Superior temporal gyrus (tissue), 1 donor: ENCODE data around the gene KCNG1.
A peak's percentile ranks its signal among the peaks of the same experiment; 100 is the strongest.
"Not testable (repeated sequence)": the region's sequence is repeated elsewhere in the genome, so short reads cannot be mapped to it uniquely, and the experiment has no call there.

Experiments
- DNase-seq: peaks from one replicate; pipeline ENCODE4 v3.0.0-alpha.2; 2016; ENCODE audit errors: extremely low spot score

Gene KCNG1, protein sequence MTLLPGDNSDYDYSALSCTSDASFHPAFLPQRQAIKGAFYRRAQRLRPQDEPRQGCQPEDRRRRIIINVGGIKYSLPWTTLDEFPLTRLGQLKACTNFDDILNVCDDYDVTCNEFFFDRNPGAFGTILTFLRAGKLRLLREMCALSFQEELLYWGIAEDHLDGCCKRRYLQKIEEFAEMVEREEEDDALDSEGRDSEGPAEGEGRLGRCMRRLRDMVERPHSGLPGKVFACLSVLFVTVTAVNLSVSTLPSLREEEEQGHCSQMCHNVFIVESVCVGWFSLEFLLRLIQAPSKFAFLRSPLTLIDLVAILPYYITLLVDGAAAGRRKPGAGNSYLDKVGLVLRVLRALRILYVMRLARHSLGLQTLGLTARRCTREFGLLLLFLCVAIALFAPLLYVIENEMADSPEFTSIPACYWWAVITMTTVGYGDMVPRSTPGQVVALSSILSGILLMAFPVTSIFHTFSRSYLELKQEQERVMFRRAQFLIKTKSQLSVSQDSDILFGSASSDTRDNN

GRCh38 chr20:51022803-51023616 is at the start of gene KCNG1:
KCNG1 (minus strand) TSS chr20:51023107; CDS start chr20:51010338, 12,769 bp downstream.
- no peak for DNase-seq

DNA sequence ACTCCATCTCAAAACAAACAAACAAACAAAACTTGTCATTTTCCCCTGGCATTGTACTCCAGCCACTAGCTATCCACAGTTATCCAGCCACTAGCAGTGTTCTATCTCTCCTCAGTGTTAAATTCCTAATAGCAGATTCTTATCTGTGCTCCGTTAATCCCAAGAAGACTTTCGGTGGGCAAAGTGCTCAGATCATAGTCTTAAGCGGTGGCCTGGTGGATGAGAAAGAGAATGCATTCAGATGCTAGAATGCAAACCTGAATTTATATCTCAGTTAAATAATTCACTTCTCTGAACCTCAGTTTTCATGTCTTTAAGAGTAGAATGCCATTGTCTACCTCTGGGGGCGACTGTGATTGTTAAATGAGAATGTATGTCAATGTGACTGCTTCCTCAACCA is 47.7 kb upstream of the KCNG1 start:
- DNase-seq = no peak

GRCh38 chr20:51067792-51068191 is 44.9 kb upstream of the KCNG1 start:
- no peak for DNase-seq

GRCh38 chr20:51065615-51066014 is 42.7 kb upstream of the KCNG1 start:
- no peak for DNase-seq

DNA sequence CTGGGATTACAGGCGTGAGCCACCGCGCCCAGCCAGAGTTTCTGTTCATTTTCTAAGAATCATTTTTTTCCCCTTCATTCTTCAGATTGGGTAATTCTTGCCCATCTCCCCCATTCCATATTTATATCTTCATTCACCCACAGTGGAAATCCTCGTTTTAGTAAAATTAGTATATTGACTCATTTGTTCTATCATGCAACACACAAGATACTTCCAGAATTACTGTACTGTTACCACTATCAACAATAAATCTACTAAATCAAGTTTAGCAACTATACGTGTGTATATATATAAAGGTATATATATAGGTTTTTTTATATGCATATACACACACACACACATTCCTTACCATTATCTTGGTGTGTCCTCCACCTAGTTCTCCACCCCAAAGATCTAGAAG is 41.2 kb upstream of the KCNG1 start:
- no peak for DNase-seq

DNA sequence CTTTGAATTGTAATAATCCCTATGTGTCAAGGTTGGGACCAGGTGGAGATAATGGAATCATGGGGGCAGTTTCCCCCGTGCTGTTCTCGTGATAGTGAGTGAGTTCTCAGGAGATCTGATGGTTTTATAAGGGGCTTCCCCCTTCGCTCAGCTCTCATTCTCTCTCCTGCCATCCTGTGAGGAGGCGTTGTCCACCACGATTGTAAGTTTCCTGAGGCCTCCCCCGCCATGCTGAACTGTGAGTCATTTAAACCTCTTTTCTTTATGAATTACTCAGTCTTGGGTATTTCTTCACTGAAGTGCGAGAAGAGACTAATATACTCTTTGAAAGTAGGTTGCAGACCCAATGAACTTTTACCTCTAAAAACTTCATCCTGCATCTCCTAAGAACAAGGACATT is 39.2 kb upstream of the KCNG1 start:
- DNase-seq = no peak

- no peak for DNase-seq
Observed at GRCh38 chr20:51061418-51062045, 38.6 kb upstream of the KCNG1 start.

GRCh38 chr20:51060301-51060700 is 37.4 kb upstream of the KCNG1 start:
- DNase-seq = no peak

DNA sequence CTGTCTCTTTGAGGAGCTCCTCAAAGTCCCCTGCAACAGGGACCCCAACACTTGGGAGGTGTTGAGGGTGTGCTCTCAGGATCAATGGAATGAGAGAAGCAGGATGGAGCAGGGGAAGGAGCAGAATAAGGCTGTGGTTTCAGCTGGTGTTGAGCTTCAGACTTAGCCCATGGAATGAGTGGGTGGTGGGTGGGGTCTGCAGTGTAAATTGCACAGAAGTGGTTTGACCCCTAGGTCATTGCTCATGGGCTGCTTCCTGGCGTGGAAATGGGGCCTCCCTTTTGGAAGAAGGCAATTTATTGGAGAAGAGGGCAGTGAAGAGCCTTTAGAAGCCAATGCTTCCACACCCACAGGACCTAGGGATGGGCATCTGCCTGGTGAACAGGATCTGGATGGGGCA is 37.0 kb upstream of the KCNG1 start:
- no peak for DNase-seq

DNA sequence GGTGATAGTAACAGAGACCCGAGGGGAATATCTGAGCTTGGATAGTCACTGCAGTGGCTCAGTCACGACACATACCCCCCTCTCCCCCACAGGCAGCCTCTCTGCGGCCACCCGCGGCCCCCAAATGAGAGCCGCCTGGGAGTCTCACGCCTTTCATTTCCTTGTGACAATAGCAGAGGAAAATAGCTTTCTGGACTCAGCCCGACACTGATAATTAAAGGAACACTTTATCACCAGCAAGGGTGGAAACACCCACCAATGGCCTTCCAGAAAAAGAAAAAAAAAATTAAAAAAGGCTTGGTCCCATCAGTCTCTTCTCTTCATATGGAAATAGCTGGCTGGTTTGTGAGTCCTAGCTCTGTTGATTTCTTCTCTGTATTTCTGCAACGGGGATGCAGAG is 35.1 kb upstream of the KCNG1 start:
- DNase-seq = no peak

DNA sequence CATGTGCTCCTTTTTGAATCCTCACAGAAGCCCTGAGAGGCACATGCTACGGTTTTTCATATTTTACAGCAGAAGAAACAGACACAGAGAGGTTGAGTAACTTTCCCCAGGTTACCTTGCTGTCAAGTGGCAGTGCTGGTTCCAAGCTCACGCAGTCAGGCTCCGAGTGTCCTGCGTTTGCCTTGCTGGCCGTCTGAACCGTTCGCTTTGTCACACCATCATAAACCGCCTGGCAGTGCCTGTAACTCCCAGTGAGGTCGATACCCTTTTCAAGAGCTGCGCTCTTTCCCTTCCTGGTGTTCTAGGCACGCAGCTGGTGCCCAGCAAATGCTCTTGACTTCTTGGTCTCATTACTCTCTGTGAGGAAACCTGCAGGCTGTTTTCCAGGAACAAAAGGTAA is 31.3 kb upstream of the KCNG1 start:
- DNase-seq = no peak

DNA sequence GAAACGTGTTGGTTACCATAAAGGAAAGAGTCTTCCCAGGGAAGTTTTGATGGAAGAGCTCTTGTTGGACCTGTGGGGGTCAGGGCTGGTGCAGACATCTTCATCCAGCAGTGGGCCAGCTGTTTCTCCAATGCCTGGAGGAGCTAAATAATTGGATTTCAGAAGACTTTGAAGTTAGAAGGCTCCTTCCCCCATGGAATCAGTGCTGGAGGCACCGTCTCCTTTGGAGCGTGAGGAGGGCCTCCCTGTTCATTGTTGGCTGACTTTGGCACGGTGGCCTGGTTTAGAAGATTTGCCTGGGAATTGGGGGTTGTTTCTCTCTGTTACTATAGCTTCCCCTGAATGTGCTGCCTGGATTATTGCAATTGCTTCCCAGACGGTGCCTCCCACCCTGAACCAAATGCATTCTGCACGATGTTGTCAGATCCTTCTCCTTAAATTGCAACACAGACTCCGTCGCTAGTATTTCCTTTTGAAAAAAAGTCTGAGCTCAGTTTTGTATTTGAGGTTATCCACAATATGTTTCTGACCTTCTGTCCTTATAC is 27.7 kb upstream of the KCNG1 start:
- DNase-seq = no peak

- DNase-seq = no peak
Observed at GRCh38 chr20:51046021-51046985, 23.4 kb upstream of the KCNG1 start.

- not testable (repeated sequence) for DNase-seq
Observed at GRCh38 chr20:51045492-51045891, 22.6 kb upstream of the KCNG1 start.

GRCh38 chr20:51044796-51045195 is 21.9 kb upstream of the KCNG1 start:
- DNase-seq = no peak

GRCh38 chr20:51043811-51044210 is 20.9 kb upstream of the KCNG1 start:
- no peak for DNase-seq

- no peak for DNase-seq
Observed at GRCh38 chr20:51042657-51043247, 19.8 kb upstream of the KCNG1 start.

- DNase-seq = no peak
Observed at GRCh38 chr20:51042064-51042463, 19.2 kb upstream of the KCNG1 start.

GRCh38 chr20:51037532-51038115 is 14.7 kb upstream of the KCNG1 start:
- DNase-seq = peak; percentile 52
